ELF-1 (cell line): Measurements from ENCODE around the gene HBZ.
"Not testable (repeated sequence)": the region's sequence is repeated elsewhere in the genome, so short reads cannot be mapped to it uniquely, and the experiment has no call there.

Experiments used
- DNase-seq: peaks from one replicate; pipeline ENCODE4 v3.0.0-alpha.2; 2016; ENCODE audit warnings: low read depth, low spot score

HBZ gene

GRCh38 chr16:164827-165538, 12.5 kb downstream of the HBZ start:
- DNase-seq, result peak; percentile 61

- DNase-seq, result no peak
These were observed 13.3 kb downstream of the HBZ start, which contains the start of gene HBM for GRCh38 chr16:165539-166374. HBM (plus strand) TSS chr16:165978; CDS start chr16:165998, 20 bp downstream.

DNA sequence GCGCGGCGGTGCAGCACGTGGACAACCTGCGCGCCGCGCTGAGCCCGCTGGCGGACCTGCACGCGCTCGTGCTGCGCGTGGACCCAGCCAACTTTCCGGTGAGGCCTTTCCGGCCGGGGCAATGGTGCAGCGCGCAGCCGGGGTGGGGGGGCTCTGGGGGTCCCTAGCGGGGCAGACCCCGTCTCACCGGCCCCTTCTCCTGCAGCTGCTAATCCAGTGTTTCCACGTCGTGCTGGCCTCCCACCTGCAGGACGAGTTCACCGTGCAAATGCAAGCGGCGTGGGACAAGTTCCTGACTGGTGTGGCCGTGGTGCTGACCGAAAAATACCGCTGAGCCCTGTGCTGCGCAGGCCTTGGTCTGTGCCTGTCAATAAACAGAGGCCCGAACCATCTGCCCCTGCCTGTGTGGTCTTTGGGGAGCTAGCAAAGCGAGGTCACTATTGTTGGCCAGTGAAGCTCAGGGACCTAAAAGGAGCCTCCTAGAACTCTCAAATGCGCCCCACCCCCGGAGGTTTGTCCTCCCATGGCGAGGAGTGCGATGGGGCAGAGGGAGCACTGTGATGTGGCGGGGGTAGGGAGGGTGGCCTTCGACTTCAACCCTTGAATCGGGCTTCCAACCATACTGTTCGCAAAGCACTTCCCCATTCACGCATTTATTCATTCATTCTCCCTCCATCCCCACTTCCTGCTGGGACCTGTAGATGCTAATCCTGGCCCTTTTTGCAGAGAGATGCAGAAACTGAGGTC, 14.1 kb downstream of the HBZ start:
- no peak for DNase-seq

DNA sequence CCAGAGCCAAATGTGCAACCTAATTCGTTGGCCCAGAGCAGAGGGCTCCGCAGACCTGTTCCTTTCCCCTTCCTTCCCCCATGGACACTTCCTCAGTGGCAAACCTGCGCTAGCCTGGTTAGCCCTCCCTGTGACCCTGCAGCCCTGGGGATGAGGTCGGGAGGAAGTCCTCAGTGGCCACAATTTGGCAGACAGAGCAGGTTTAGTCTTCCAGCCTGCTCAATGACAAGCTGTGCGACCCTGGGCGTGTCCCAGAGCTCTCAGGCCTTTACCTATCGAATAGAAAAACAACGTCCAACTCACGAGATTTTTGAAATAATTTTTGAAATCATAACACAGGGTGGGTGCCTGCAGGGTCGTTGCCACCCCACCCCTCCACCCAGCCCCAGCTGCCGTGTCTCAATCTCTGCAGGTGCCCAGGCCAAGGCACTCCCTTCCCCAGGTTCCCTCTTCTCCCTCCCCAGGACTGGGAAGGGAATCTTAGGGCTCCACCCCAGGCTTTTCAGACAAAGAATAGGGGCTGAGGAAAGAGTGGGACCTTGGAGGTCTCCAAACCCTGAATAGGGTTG, 14.8 kb downstream of the HBZ start:
- DNase-seq, result no peak

GRCh38 chr16:168424-168823, 16.0 kb downstream of the HBZ start:
- no peak for DNase-seq

DNA sequence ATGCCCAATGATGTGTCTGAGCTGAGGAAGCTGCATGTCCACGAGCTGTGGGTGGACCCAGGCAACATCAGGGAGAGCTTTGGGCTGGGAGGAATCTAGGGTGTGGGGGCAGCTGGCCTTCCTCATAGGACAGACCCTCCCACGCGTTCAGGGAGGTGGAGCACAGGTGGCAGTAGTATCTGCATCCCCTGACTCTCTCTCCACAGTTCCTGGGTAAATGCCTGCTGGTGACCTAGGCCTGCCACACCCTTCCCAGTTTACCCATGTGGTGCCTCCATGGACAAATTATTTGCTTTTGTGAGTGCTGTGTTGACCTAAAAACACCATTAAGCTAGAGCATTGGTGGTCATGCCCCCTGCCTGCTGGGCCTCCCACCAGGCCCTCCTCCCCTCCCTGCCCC, 16.6 kb downstream of the HBZ start:
- DNase-seq, result no peak

DNA sequence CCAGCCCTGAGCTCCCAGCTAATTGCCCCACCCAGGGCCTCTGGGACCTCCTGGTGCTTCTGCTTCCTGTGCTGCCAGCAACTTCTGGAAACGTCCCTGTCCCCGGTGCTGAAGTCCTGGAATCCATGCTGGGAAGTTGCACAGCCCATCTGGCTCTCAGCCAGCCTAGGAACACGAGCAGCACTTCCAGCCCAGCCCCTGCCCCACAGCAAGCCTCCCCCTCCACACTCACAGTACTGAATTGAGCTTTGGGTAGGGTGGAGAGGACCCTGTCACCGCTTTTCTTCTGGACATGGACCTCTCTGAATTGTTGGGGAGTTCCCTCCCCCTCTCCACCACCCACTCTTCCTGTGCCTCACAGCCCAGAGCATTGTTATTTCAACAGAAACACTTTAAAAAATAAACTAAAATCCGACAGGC, 17.7 kb downstream of the HBZ start:
- peak; percentile 67 for DNase-seq

DNA sequence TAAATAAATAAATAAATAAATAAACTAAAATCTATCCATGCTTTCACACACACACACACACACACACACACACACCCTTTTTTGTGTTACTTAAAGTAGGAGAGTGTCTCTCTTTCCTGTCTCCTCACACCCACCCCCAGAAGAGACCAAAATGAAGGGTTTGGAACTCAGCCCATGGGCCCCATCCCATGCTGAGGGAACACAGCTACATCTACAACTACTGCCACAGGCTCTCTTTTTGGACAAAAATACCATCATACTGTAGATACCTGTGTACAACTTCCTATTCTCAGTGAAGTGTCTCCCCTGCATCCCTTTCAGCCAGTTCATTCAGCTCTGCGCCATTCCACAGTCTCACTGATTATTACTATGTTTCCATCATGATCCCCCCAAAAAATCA, 18.3 kb downstream of the HBZ start:
- DNase-seq, result no peak

- not testable (repeated sequence) for DNase-seq
These were observed 20.0 kb downstream of the HBZ start, which contains the start of gene HBA2 for GRCh38 chr16:172374-172941. HBA2 (plus strand) TSS chr16:172876; CDS start chr16:172913, 37 bp downstream.

DNA sequence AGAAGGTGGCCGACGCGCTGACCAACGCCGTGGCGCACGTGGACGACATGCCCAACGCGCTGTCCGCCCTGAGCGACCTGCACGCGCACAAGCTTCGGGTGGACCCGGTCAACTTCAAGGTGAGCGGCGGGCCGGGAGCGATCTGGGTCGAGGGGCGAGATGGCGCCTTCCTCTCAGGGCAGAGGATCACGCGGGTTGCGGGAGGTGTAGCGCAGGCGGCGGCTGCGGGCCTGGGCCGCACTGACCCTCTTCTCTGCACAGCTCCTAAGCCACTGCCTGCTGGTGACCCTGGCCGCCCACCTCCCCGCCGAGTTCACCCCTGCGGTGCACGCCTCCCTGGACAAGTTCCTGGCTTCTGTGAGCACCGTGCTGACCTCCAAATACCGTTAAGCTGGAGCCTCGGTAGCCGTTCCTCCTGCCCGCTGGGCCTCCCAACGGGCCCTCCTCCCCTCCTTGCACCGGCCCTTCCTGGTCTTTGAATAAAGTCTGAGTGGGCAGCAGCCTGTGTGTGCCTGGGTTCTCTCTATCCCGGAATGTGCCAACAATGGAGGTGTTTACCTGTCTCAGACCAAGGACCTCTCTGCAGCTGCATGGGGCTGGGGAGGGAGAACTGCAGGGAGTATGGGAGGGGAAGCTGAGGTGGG, 20.9 kb downstream of the HBZ start:
- DNase-seq, result not testable (repeated sequence)

- DNase-seq, result not testable (repeated sequence)
These were observed 21.7 kb downstream of the HBZ start for GRCh38 chr16:173928-174769.

GRCh38 chr16:175011-175949, 22.8 kb downstream of the HBZ start:
- DNase-seq, result no peak

DNA sequence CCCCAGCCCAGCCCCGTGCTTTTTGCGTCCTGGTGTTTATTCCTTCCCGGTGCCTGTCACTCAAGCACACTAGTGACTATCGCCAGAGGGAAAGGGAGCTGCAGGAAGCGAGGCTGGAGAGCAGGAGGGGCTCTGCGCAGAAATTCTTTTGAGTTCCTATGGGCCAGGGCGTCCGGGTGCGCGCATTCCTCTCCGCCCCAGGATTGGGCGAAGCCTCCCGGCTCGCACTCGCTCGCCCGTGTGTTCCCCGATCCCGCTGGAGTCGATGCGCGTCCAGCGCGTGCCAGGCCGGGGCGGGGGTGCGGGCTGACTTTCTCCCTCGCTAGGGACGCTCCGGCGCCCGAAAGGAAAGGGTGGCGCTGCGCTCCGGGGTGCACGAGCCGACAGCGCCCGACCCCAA, 23.6 kb downstream of the HBZ start:
- not testable (repeated sequence) for DNase-seq

DNA sequence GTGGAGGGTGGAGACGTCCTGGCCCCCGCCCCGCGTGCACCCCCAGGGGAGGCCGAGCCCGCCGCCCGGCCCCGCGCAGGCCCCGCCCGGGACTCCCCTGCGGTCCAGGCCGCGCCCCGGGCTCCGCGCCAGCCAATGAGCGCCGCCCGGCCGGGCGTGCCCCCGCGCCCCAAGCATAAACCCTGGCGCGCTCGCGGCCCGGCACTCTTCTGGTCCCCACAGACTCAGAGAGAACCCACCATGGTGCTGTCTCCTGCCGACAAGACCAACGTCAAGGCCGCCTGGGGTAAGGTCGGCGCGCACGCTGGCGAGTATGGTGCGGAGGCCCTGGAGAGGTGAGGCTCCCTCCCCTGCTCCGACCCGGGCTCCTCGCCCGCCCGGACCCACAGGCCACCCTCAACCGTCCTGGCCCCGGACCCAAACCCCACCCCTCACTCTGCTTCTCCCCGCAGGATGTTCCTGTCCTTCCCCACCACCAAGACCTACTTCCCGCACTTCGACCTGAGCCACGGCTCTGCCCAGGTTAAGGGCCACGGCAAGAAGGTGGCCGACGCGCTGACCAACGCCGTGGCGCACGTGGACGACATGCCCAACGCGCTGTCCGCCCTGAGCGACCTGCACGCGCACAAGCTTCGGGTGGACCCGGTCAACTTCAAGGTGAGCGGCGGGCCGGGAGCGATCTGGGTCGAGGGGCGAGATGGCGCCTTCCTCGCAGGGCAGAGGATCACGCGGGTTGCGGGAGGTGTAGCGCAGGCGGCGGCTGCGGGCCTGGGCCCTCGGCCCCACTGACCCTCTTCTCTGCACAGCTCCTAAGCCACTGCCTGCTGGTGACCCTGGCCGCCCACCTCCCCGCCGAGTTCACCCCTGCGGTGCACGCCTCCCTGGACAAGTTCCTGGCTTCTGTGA, 24.3 kb downstream of the HBZ start, which contains the start of gene HBA1:
TSS of gene HBA1 (plus strand) at position 204 of the 906 bp plus-strand sequence. CDS start at position 241, 37 bp downstream.
- not testable (repeated sequence) for DNase-seq

DNA sequence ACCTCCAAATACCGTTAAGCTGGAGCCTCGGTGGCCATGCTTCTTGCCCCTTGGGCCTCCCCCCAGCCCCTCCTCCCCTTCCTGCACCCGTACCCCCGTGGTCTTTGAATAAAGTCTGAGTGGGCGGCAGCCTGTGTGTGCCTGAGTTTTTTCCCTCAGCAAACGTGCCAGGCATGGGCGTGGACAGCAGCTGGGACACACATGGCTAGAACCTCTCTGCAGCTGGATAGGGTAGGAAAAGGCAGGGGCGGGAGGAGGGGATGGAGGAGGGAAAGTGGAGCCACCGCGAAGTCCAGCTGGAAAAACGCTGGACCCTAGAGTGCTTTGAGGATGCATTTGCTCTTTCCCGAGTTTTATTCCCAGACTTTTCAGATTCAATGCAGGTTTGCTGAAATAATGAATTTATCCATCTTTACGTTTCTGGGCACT, 25.0 kb downstream of the HBZ start:
- DNase-seq, result no peak

GRCh38 chr16:177981-178667, 25.7 kb downstream of the HBZ start:
- no peak for DNase-seq

DNA sequence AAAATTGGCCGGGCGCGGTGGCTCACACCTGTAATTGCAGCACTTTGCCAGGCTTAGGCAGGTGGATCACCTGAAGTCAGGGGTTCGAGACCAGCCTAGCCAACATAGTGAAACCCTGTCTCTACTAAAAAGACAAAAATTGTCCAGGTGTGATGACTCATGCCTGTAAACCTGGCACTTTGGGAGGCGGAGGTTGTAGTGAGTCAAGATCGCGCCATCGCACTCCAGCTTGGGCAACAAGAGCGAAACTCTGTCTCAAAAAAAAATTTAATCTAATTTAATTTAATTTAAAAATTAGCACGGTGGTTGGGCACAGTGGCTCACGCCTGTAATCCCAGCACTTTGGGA, 26.2 kb downstream of the HBZ start:
- no peak for DNase-seq
